ENCODE results near the gene ADH1A. TPM values are rescaled to one million over a fixed set of nuclear protein-coding genes. Genes with fewer than 3 reads are reported as not detected.

Gene ADH1A
- total RNA-seq, 1 donor from 2014 or later: not detected

GRCh38 chr4:99317354-99317753, 26.6 kb upstream of the ADH1A start:
- Histone ChIP-seq H3K27ac (peak overlapping the region; percentile 64 to 82), H3K4me3 (peak overlapping the region in 1 of 2 donors; percentile 41), H3K4me1 (peaks cover 6 to 12% of the 10 kb centered on the region in 2 donors), H3K27me3 (no peaks in the 10 kb centered on the region), H3K9me3 (no peaks in the 10 kb centered on the region), H3K36me3 (peaks cover 8 to 48% of the 10 kb centered on the region in 2 donors)
- intact Hi-C loops (cut with DNase I): no loop called here
- no peak for DNase-seq (ENCODE audit: low spot score in 2 of 2)
- no peak for TF ChIP-seq CTCF (IDR thresholded peaks at IDR 0.05)

GRCh38 chr4:99315839-99316238, 25.1 kb upstream of the ADH1A start:
- Histone ChIP-seq H3K27me3 (no peaks in the 10 kb centered on the region), H3K4me1 (peaks cover 6% of the 10 kb centered on the region in 2 donors)
- intact Hi-C loops (cut with DNase I): no loop called here

GRCh38 chr4:99314211-99314610, 23.4 kb upstream of the ADH1A start:
- no peaks in the 10 kb centered on the region for H3K27me3 ChIP-seq
- TF ChIP-seq CTCF (IDR thresholded peaks at IDR 0.05): no peak
- H3K4me3 ChIP-seq: no peak overlapping the region
- peaks cover 32 to 76% of the 10 kb centered on the region in 2 donors for H3K36me3 ChIP-seq
- no peaks in the 10 kb centered on the region for H3K9me3 ChIP-seq
- peaks cover 6% of the 10 kb centered on the region in 2 donors for H3K4me1 ChIP-seq
- DNase-seq (ENCODE audit: low spot score in 2 of 2): no peak
- intact Hi-C loops (cut with DNase I): no loop called here
- peak overlapping the region; percentile 48 to 54 for H3K27ac ChIP-seq

More at GRCh38 chr4:99315839-99316238, 25.1 kb upstream of the ADH1A start:
- TF ChIP-seq CTCF (IDR thresholded peaks at IDR 0.05): no peak
- Histone ChIP-seq H3K36me3 (peaks cover 20 to 61% of the 10 kb centered on the region in 2 donors), H3K4me3 (peak overlapping the region in 1 of 2 donors; percentile 10), H3K9me3 (no peaks in the 10 kb centered on the region), H3K27ac (peak overlapping the region in 1 of 2 donors; percentile 82)
- no peak for DNase-seq (ENCODE audit: low spot score in 2 of 2)

- Histone ChIP-seq H3K36me3 (peaks cover 35 to 65% of the 10 kb centered on the region in 2 donors), H3K9me3 (no peaks in the 10 kb centered on the region), H3K4me3 (no peak overlapping the region), H3K27me3 (no peaks in the 10 kb centered on the region), H3K4me1 (no peaks in the 10 kb centered on the region), H3K27ac (peak overlapping the region; percentile 45 to 46)
- TF ChIP-seq CTCF (IDR thresholded peaks at IDR 0.05): no peak
- intact Hi-C loops (cut with DNase I): no loop called here
- DNase-seq (ENCODE audit: low spot score in 2 of 2): no peak
Measured at GRCh38 chr4:99310389-99310788, 19.6 kb upstream of the ADH1A start.

GRCh38 chr4:99305638-99306400, 15.0 kb upstream of the ADH1A start:
- DNase-seq (ENCODE audit: low spot score in 2 of 2): no peak
- H3K4me1 ChIP-seq: peaks cover 0 to 6% of the 10 kb centered on the region in 2 donors
- peaks cover 15 to 30% of the 10 kb centered on the region in 2 donors for H3K36me3 ChIP-seq
- peak overlapping the region; percentile 20 to 46 for H3K27ac ChIP-seq
- TF ChIP-seq CTCF (IDR thresholded peaks at IDR 0.05): no peak
- intact Hi-C loops (cut with DNase I): loop anchor here (10.0 kb wide), 1 partner anchor 211 kb away; no protein-coding TSS in a partner anchor
- H3K27me3 ChIP-seq: no peaks in the 10 kb centered on the region
- peaks cover 3 to 13% of the 10 kb centered on the region in 2 donors for H3K9me3 ChIP-seq
- no peak overlapping the region for H3K4me3 ChIP-seq

Data from ascending aorta (tissue), 2 donors.